Activated CD4-positive, alpha-beta T cell treated with anti-CD3 and anti-CD28 coated beads for 36 hours (primary cell): ENCODE data around the gene HOXD4. TPM values are rescaled to one million over a fixed set of nuclear protein-coding genes. Genes with fewer than 3 reads are reported as not detected.

Source experiments
- ATAC-seq: fragments of 200-7000 bp; cut with Tn5 transposase; one replicate; pipeline ENCODE4 v1.10.0; 2021; ENCODE audit warnings: mild to moderate bottlenecking, moderate library complexity
- CTCF ChIA-PET: fragments of 350-600 bp; sonication (Branson Sonifier 250); formaldehyde crosslinking; loops from one replicate; lab custom pipeline; 2021; ENCODE audit warnings: antibody characterized with exemption; lab: Charles Lee
- POLR2A ChIA-PET: fragments of 350-600 bp; sonication (Branson Sonifier 250); formaldehyde crosslinking; loops from one replicate; lab custom pipeline; 2021; ENCODE audit warnings: antibody characterized with exemption, inconsistent platforms; lab: Charles Lee
- DNase-seq: peaks from one replicate; pipeline ENCODE4 v3.0.0-alpha.2; 2020
- H3K27ac Mint-ChIP-seq: one replicate; pipeline ENCODE4 v1.8.0; 2021; ENCODE audit warnings: mixed read lengths
- H3K27me3 Mint-ChIP-seq: one replicate; pipeline ENCODE4 v1.8.0; 2021; ENCODE audit warnings: mixed read lengths
- H3K36me3 Mint-ChIP-seq: one replicate; pipeline ENCODE4 v1.8.0; 2021; ENCODE audit warnings: low read depth, mixed read lengths
- H3K4me1 Mint-ChIP-seq: one replicate; pipeline ENCODE4 v1.8.0; 2021; ENCODE audit warnings: mixed read lengths
- H3K4me3 Mint-ChIP-seq: one replicate; pipeline ENCODE4 v1.8.0; 2021; ENCODE audit warnings: mild to moderate bottlenecking, moderate library complexity, mixed read lengths
- H3K9me3 Mint-ChIP-seq: one replicate; pipeline ENCODE4 v1.8.0; 2021; ENCODE audit warnings: low read depth, mixed read lengths
- intact Hi-C, 2 experiments: fragments of 100-400 bp; cut with DNase I in 1 of 2; cut with micrococcal nuclease in 1 of 2; formaldehyde crosslinking; loops; one replicate each; pipeline versions ENCODE4 v1.14.2 to v1.15.1; 2022 to 2024; cut with DNase I, micrococcal nuclease
- total RNA-seq, 2 experiments: library from RNA; stranded (reverse); gene quantifications; one replicate each; pipeline ENCODE4 v1.2.3, GENCODE V29; 2021

HOXD4 gene
- total RNA-seq, 2 experiments from 2014 or later, result not detected

DNA sequence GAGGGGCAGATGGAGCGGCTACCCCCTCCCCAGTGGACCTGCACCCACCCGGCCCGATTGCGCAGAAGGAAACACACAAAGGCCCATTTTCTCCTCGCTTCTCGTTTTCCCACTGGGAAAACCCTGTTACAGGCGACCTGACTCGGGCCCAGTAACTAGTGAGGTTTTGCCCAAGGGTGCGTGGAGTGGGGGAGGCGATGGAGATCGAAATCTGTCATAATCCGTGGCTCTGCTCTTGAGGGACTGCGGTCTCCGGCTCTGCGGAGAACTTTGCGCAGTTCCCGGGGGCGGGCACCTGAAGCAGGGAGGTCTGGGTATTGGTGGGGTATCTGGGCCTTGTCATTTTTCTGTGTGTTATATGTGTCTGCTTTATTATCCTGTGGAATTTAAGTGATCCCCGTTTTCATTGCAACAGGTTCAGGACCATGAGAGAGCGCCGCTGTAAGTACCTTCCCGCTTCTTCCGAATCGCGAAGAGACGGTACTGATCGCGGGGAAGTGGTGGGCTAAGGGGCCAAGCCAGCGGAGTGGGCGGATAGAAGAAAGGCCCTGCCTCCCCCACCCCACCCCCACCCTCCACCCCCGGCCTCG lies 4.0 kb upstream of the HOXD4 start:
- no peaks in the 10 kb centered on the region for H3K9me3 Mint-ChIP-seq
- H3K4me1 Mint-ChIP-seq, result peaks cover 6% of the 10 kb centered on the region
- no peak overlapping the region for H3K27ac Mint-ChIP-seq
- ATAC-seq, result no peak
- ChIA-PET POLR2A (no interaction called here), CTCF (interaction anchor here (0.6 to 2.6 kb wide), 3 partner anchors 21 to 1142 kb away, joined by 3 to 9 read pairs (median 3); no protein-coding TSS in a partner anchor)
- no peak overlapping the region for H3K4me3 Mint-ChIP-seq
- intact Hi-C loops, result no loop called here
- DNase-seq, result no peak
- H3K36me3 Mint-ChIP-seq, result no peaks in the 10 kb centered on the region
- H3K27me3 Mint-ChIP-seq, result peaks cover 81% of the 10 kb centered on the region

DNA sequence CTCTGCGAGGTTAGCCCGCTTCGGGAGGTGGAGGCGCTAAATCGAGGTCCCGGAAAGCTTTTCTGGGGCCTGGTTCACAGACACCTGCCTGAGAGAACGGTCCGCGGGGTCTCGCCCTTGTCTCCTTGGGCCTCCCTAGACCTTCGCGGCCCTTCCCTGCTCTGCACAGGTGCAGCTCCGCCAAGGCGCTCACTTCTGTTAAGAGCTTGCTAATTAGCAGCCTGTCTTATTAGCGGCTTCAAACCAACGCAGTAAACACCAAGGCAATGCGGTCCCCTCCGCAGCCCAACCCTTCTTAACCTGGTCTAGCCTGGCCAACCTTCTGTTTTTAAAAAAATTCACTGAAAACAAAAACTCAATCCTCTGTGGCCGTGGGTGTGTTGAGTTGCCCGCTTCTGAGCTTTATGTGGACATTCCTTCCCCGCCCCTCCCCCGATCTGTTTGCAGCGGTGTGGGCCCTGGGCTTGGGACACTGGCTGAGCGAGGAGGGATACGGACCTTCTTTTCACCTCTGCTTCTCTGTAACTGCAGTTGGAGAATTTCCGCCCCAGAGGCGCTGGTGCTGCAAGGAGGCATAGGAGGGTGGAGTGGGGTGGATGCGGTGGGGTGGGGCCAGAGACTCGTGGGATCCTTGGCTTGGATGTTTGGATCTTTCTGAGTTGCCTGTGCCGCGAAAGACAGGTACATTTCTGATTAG lies 3.4 kb upstream of the HOXD4 start:
- no peaks in the 10 kb centered on the region for H3K36me3 Mint-ChIP-seq
- ATAC-seq (no peak), DNase-seq (no peak)
- POLR2A ChIA-PET, result no interaction called here
- no peak overlapping the region for H3K4me3 Mint-ChIP-seq
- H3K9me3 Mint-ChIP-seq, result no peaks in the 10 kb centered on the region
- peaks cover 83% of the 10 kb centered on the region for H3K27me3 Mint-ChIP-seq
- CTCF ChIA-PET, result interaction anchor here (0.6 to 2.6 kb wide), 2 partner anchors 21 to 42 kb away, joined by 3 to 9 read pairs; no protein-coding TSS in a partner anchor
- H3K4me1 Mint-ChIP-seq, result peaks cover 6% of the 10 kb centered on the region
- intact Hi-C loops, result no loop called here
- no peak overlapping the region for H3K27ac Mint-ChIP-seq

DNA sequence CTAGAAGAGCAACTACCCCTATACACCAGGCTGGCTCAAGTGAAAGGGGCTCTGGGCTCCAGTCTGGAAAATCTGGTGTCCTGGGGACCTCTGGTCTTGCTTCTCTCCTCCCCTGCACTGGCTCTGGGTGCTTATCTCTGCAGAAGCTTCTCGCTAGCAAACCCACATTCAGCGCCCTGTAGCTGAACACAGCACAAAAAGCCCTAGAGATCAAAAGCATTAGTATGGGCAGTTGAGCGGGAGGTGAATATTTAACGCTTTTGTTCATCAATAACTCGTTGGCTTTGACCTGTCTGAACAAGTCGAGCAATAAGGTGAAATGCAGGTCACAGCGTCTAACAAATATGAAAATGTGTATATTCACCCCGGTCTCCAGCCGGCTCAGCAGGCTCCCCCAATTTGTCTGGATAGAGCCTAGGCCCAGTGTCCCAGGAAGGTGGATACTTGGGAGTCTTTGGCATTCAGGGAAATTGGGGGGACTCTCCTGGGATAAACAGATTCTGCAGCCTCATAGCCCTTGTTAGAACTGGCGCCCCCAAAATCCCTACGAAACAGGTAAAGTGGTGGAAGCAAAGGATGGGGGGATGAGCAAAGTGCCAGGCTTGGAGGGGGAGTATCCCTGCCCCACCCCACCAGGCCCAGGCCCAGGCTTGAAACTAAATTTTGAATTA lies 2.5 kb upstream of the HOXD4 start:
- ATAC-seq, result no peak
- H3K27me3 Mint-ChIP-seq, result peaks cover 81% of the 10 kb centered on the region
- ChIA-PET POLR2A (no interaction called here), CTCF (interaction anchor here (2.6 kb wide), 1 partner anchor 22 kb away, joined by 9 read pairs; no protein-coding TSS in a partner anchor)
- no peak overlapping the region for H3K4me3 Mint-ChIP-seq
- no peaks in the 10 kb centered on the region for H3K9me3 Mint-ChIP-seq
- DNase-seq, result no peak
- H3K36me3 Mint-ChIP-seq, result no peaks in the 10 kb centered on the region
- H3K27ac Mint-ChIP-seq, result no peak overlapping the region
- H3K4me1 Mint-ChIP-seq, result peaks cover 6% of the 10 kb centered on the region
- intact Hi-C loops, result no loop called here

DNA sequence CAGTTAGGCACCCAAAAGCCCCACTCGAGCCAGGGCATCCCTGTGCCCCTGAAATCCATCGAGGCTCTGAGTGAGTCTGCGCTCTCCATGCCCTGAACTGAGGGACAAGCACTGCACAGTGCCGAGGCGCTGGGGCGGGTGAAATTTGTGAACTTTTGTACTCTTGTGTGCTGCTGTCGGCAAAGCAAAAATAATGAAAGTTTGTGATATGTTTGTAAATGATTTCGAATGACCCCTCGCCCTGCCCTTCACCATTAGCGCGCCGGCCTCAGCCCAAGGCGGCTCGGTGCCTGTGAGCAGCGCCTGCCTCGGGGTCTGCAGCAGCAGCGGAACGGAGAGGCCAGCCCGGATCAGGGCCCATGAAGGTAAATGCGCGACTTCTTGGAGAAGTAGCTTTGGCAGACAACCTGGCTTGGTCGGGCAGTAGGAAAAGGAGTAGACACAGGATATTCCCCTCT lies 1.8 kb upstream of the HOXD4 start:
- Mint-ChIP-seq H3K4me1 (peaks cover 6% of the 10 kb centered on the region), H3K9me3 (no peaks in the 10 kb centered on the region), H3K27me3 (peaks cover 81% of the 10 kb centered on the region), H3K27ac (no peak overlapping the region), H3K36me3 (no peaks in the 10 kb centered on the region), H3K4me3 (no peak overlapping the region)
- ChIA-PET CTCF (no interaction called here), POLR2A (no interaction called here)
- intact Hi-C loops, result no loop called here
- DNase-seq, result no peak
- ATAC-seq, result no peak

DNA sequence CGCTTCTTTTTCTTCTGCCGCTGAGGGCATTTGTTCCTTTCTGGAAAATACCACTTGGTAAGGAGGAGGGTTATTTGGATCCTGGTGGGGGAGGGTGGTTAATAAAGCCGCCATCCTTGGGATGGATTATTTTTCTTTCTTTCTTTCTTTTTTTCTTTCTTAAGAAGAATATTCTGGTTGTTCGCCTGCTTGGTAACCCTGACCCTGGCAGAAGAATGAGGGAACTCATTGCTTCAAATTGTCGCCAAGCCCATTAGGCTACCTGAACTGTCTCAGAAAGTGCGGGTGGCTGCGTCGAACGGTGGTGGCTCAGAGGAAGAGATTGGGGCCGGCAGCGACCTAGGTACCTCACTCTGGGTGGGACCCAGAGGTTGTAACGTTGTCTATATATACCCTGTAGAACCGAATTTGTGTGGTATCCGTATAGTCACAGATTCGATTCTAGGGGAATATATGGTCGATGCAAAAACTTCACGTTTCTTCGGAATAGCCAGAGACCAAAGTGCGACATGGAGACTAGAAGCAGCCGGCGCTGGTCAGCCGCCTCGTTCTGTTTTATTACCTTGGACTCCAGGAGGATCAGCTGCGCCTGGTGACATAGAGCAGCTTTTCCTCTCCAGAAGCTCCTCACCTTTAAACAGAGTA lies 1.3 kb upstream of the HOXD4 start:
- ChIA-PET CTCF (interaction anchor here (0.8 to 1.7 kb wide), 2 partner anchors 28 to 305 kb away, joined by 3 to 8 read pairs; no protein-coding TSS in a partner anchor), POLR2A (no interaction called here)
- Mint-ChIP-seq H3K4me3 (no peak overlapping the region), H3K9me3 (no peaks in the 10 kb centered on the region), H3K4me1 (peaks cover 6% of the 10 kb centered on the region), H3K36me3 (no peaks in the 10 kb centered on the region), H3K27me3 (peaks cover 79% of the 10 kb centered on the region), H3K27ac (no peak overlapping the region)
- DNase-seq, result no peak
- intact Hi-C loops, result no loop called here
- ATAC-seq, result no peak

- no peak for ATAC-seq
- H3K27ac Mint-ChIP-seq, result no peak overlapping the region
- intact Hi-C loops, result no loop called here
- peaks cover 6% of the 10 kb centered on the region for H3K4me1 Mint-ChIP-seq
- H3K9me3 Mint-ChIP-seq, result no peaks in the 10 kb centered on the region
- H3K36me3 Mint-ChIP-seq, result no peaks in the 10 kb centered on the region
- POLR2A ChIA-PET, result no interaction called here
- H3K27me3 Mint-ChIP-seq, result peaks cover 80% of the 10 kb centered on the region
- CTCF ChIA-PET, result interaction anchor here (0.7 to 1.7 kb wide), 6 partner anchors 8 to 305 kb away, joined by 3 to 8 read pairs (median 4); no protein-coding TSS in a partner anchor
- DNase-seq, result no peak
- H3K4me3 Mint-ChIP-seq, result no peak overlapping the region
These were observed 537 bp upstream of the HOXD4 start for GRCh38 chr2:176150584-176151441.

DNA sequence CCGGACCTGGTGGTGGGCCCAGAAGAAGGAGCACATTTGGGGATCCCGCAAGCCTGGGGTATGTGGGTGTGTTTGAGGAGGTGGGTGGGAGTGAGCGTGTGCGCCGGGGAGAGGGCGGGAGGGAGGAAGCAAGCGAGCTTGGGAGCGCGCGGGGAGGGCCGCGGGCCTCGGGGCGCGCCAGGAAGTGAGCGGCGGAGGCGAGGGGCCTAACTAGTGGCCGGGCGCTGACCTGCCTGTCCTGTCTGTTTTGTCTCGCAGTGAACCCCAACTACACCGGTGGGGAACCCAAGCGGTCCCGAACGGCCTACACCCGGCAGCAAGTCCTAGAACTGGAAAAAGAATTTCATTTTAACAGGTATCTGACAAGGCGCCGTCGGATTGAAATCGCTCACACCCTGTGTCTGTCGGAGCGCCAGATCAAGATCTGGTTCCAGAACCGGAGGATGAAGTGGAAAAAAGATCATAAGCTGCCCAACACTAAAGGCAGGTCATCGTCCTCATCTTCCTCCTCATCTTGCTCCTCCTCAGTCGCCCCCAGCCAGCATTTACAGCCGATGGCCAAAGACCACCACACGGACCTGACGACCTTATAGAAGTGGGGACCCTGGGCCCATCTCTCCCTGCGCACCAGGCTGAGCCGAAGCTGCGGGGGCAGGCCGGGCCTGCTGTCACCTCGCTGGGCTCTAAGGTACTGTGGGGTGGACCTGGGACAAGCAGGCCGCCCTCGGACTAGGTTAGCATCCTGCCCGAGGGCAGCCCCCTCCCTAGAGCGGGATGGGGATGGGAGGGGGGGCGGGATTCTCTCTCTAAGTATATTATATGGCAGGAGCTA lies 1.2 kb downstream of the HOXD4 start:
- intact Hi-C loops, result no loop called here
- ATAC-seq, result no peak
- CTCF ChIA-PET, result interaction anchor here (0.6 to 1.1 kb wide), 4 partner anchors 8 to 1051 kb away, joined by 3 to 4 read pairs (median 3); no protein-coding TSS in a partner anchor
- H3K27ac Mint-ChIP-seq, result no peak overlapping the region
- peaks cover 8% of the 10 kb centered on the region for H3K4me1 Mint-ChIP-seq
- POLR2A ChIA-PET, result no interaction called here
- H3K9me3 Mint-ChIP-seq, result no peaks in the 10 kb centered on the region
- peaks cover 74% of the 10 kb centered on the region for H3K27me3 Mint-ChIP-seq
- DNase-seq, result no peak
- no peak overlapping the region for H3K4me3 Mint-ChIP-seq
- no peaks in the 10 kb centered on the region for H3K36me3 Mint-ChIP-seq

GRCh38 chr2:176154576-176155252 lies 3.4 kb downstream of the HOXD4 start:
- ATAC-seq, result no peak
- no peaks in the 10 kb centered on the region for H3K36me3 Mint-ChIP-seq
- ChIA-PET CTCF (interaction anchor here (0.5 to 3.4 kb wide), 9 partner anchors 10 to 1279 kb away, joined by 3 to 12 read pairs (median 4); no protein-coding TSS in a partner anchor), POLR2A (no interaction called here)
- intact Hi-C loops, result no loop called here
- peaks cover 11% of the 10 kb centered on the region for H3K4me1 Mint-ChIP-seq
- no peak overlapping the region for H3K4me3 Mint-ChIP-seq
- peaks cover 66% of the 10 kb centered on the region for H3K27me3 Mint-ChIP-seq
- H3K27ac Mint-ChIP-seq, result no peak overlapping the region
- DNase-seq, result no peak
- H3K9me3 Mint-ChIP-seq, result no peaks in the 10 kb centered on the region

GRCh38 chr2:176155356-176156044 lies 4.2 kb downstream of the HOXD4 start:
- Mint-ChIP-seq H3K27ac (no peak overlapping the region), H3K4me3 (no peak overlapping the region), H3K27me3 (peaks cover 64% of the 10 kb centered on the region), H3K4me1 (peaks cover 13% of the 10 kb centered on the region), H3K36me3 (no peaks in the 10 kb centered on the region), H3K9me3 (no peaks in the 10 kb centered on the region)
- intact Hi-C loops, result no loop called here
- POLR2A ChIA-PET, result no interaction called here
- no peak for ATAC-seq
- CTCF ChIA-PET, result interaction anchor here (0.6 to 3.4 kb wide), 5 partner anchors 9 to 1278 kb away, joined by 3 to 12 read pairs (median 4); no protein-coding TSS in a partner anchor
- no peak for DNase-seq
